Smooth muscle cell (in vitro differentiated cells): ENCODE measurements around the gene GAP43. TPM values are rescaled to one million over a fixed set of nuclear protein-coding genes. Genes with fewer than 3 reads are reported as not detected.
A peak's percentile ranks its signal among the peaks of the same experiment; 100 is the strongest.

Experiments used
- DNase-seq: peaks from one replicate; lab custom pipeline; 2025; ENCODE audit not compliant: unreplicated experiment; lab: John Stamatoyannopoulos, UW
- H2AFZ ChIP-seq: fragments of 200-600 bp; sonication (generic); 2 replicates; pipeline ENCODE4 v1.6.0; 2016; ENCODE audit warnings: antibody characterized with exemption, low read depth, mild to moderate bottlenecking
- H3F3A ChIP-seq: fragments of 200-600 bp; sonication (generic); 2 replicates; pipeline ENCODE4 v1.6.0; 2017; ENCODE audit warnings: antibody characterized with exemption, low read depth
- H3K27ac ChIP-seq: fragments of 200-600 bp; sonication (generic); 2 replicates; pipeline ENCODE4 v1.5.1; 2016; ENCODE audit warnings: low read depth, mild to moderate bottlenecking
- H3K27me3 ChIP-seq: fragments of 200-600 bp; sonication (generic); 2 replicates; pipeline ENCODE4 v1.6.1; 2016; ENCODE audit warnings: low read depth, mild to moderate bottlenecking
- H3K36me3 ChIP-seq: fragments of 200-600 bp; sonication (generic); 2 replicates; pipeline ENCODE4 v1.5.1; 2016; ENCODE audit warnings: low read depth
- H3K4me1 ChIP-seq: fragments of 200-600 bp; sonication (generic); 2 replicates; pipeline ENCODE4 v1.5.1; 2016; ENCODE audit warnings: low read depth
- H3K4me2 ChIP-seq: fragments of 200-600 bp; sonication (generic); 2 replicates; pipeline ENCODE4 v1.6.0; 2016; ENCODE audit warnings: mild to moderate bottlenecking
- H3K4me3 ChIP-seq: fragments of 200-600 bp; sonication (generic); 2 replicates; pipeline ENCODE4 v1.5.1; 2016; ENCODE audit warnings: mild to moderate bottlenecking
- H3K79me2 ChIP-seq: fragments of 200-600 bp; sonication (generic); 2 replicates; pipeline ENCODE4 v1.6.0; 2016; ENCODE audit warnings: low read depth, mild to moderate bottlenecking
- H3K9ac ChIP-seq: fragments of 200-600 bp; sonication (generic); 2 replicates; pipeline ENCODE4 v1.6.0; 2016; ENCODE audit warnings: low read depth
- H3K9me3 ChIP-seq: fragments of 200-600 bp; sonication (generic); replicated peaks from 2 replicates; pipeline ENCODE4 v1.5.1; 2016; ENCODE audit warnings: low read depth
- H4K20me1 ChIP-seq: fragments of 200-600 bp; sonication (generic); 2 replicates; pipeline ENCODE4 v1.6.0; 2016; ENCODE audit warnings: low read depth
- WGBS: methylation state at CpG from one replicate; pipeline ENCODE4 v1.1.7; 2016; ENCODE audit warnings: low lambda C conversion rate; 5-methylcytosine and 5-hydroxymethylcytosine counted together
- polyA plus RNA-seq: library from polyadenylated mRNA; unstranded; fragments of >200 nt; fragmentation: Nextera tagmentation; extraction: Ambion mirVana; gene quantifications from 2 replicates; pipeline ENCODE4 v1.2.1, GENCODE V29; 2016
- total RNA-seq: library from RNA; depleted of rRNA; stranded (reverse); fragments of >200 nt; gene quantifications from 2 replicates; pipeline ENCODE4 v1.2.3, GENCODE V29; 2014
- TF ChIP-seq, protein P1 (sequence below): fragments of 200-600 bp; sonication (generic); IDR thresholded peaks from 2 replicates; pipeline ENCODE4 v1.5.1; 2017; ENCODE audit warnings: borderline replicate concordance, mild to moderate bottlenecking, antibody characterized with exemption; ENCODE audit not compliant: insufficient read depth, poor library complexity, severe bottlenecking

GAP43 gene, protein sequence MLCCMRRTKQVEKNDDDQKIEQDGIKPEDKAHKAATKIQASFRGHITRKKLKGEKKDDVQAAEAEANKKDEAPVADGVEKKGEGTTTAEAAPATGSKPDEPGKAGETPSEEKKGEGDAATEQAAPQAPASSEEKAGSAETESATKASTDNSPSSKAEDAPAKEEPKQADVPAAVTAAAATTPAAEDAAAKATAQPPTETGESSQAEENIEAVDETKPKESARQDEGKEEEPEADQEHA
- total RNA-seq (5.3 and 5.4 TPM in 2 replicates), polyA plus RNA-seq (11.2 and 11.7 TPM in 2 replicates)

GRCh38 chr3:115623044-115623868, at the start of gene GAP43:
Gene GAP43, plus strand, starts transcription at chr3:115623510. Its CDS starts 180 bp downstream, at chr3:115623690.
- no peaks in the 10 kb centered on the region for H3F3A ChIP-seq
- no peak within 1 kb of the TSS for H3K9ac ChIP-seq
- H3K27me3 ChIP-seq, result peaks cover 24% of the 10 kb centered on the region
- peak within 1 kb of the TSS; percentile 46 for H3K4me3 ChIP-seq
- no peaks in the 10 kb centered on the region for H4K20me1 ChIP-seq
- peaks cover 13% of the 10 kb centered on the region for H3K4me1 ChIP-seq
- no peak within 1 kb of the TSS for H3K27ac ChIP-seq
- no peaks in the 10 kb centered on the region for H3K9me3 ChIP-seq
- 3% methylated on average over 14 of the region's 20 CpGs for WGBS
- peak within 1 kb of the TSS; percentile 84 for H3K4me2 ChIP-seq
- peak within 1 kb of the TSS; percentile 66 for H2AFZ ChIP-seq
- TF ChIP-seq, protein P1, sequence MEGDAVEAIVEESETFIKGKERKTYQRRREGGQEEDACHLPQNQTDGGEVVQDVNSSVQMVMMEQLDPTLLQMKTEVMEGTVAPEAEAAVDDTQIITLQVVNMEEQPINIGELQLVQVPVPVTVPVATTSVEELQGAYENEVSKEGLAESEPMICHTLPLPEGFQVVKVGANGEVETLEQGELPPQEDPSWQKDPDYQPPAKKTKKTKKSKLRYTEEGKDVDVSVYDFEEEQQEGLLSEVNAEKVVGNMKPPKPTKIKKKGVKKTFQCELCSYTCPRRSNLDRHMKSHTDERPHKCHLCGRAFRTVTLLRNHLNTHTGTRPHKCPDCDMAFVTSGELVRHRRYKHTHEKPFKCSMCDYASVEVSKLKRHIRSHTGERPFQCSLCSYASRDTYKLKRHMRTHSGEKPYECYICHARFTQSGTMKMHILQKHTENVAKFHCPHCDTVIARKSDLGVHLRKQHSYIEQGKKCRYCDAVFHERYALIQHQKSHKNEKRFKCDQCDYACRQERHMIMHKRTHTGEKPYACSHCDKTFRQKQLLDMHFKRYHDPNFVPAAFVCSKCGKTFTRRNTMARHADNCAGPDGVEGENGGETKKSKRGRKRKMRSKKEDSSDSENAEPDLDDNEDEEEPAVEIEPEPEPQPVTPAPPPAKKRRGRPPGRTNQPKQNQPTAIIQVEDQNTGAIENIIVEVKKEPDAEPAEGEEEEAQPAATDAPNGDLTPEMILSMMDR, result no peak
- peak; percentile 9 for DNase-seq
- H3K79me2 ChIP-seq, result no peaks in the 10 kb centered on the region
- H3K36me3 ChIP-seq, result no peaks in the 10 kb centered on the region

DNA sequence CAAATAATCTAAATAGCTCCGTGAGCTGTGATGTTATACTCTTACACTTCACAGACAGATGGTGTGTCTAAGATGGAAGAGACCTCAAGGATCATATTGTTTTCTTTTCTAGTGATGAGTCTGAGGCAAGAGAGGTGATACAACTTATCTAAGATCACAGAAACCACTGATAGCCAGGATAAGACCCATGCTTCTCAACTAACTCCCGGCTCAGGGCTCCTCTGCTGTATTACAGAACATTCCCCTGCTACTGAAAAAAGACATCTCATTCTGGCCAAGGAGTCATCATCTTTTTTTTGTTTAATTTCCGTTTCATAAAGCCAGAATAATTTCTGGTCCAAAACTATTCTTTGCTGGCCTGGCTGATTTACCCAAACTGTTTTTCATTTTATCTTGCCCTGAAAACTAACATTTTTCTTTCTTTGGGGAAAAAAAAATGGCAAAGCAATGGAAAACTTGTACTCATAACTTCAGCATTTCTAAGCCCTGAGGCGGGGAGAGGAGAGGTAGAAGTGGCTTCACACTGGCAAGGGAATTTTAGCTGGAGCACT, 46.9 kb upstream of the GAP43 start:
- Histone ChIP-seq H3F3A (no peaks in the 10 kb centered on the region), H3K36me3 (no peaks in the 10 kb centered on the region), H3K27me3 (no peaks in the 10 kb centered on the region), H3K4me2 (no peak overlapping the region), H2AFZ (no peak overlapping the region), H3K79me2 (no peaks in the 10 kb centered on the region), H3K27ac (no peak overlapping the region), H4K20me1 (no peaks in the 10 kb centered on the region), H3K4me3 (no peak overlapping the region), H3K9me3 (no peaks in the 10 kb centered on the region), H3K9ac (no peak overlapping the region), H3K4me1 (peaks cover 10% of the 10 kb centered on the region)
- TF ChIP-seq, protein P1, result no peak
- no peak for DNase-seq
- WGBS, result 45% methylated on average over 4 of the region's 4 CpGs

GRCh38 chr3:115577000-115577399, 46.3 kb upstream of the GAP43 start:
- Histone ChIP-seq H3K9ac (no peak overlapping the region), H3K4me2 (no peak overlapping the region), H3K79me2 (no peaks in the 10 kb centered on the region), H4K20me1 (no peaks in the 10 kb centered on the region), H3K9me3 (no peaks in the 10 kb centered on the region), H3K4me1 (peaks cover 15% of the 10 kb centered on the region), H3K36me3 (no peaks in the 10 kb centered on the region), H3K27ac (no peak overlapping the region), H3K27me3 (no peaks in the 10 kb centered on the region), H2AFZ (no peak overlapping the region), H3F3A (no peaks in the 10 kb centered on the region), H3K4me3 (no peak overlapping the region)
- TF ChIP-seq, protein P1, result no peak
- 75% methylated on average over 2 of the region's 2 CpGs for WGBS
- DNase-seq, result no peak
